GM12872 (cell line): Measurements from ENCODE around the gene TBPL1.

Experiments used
- TF ChIP-seq, protein P1 (sequence below): IDR thresholded peaks from 3 replicates; pipeline ENCODE4 v1.5.1; 2011; ENCODE audit warnings: low read depth, mild to moderate bottlenecking, low read length, moderate library complexity; ENCODE audit not compliant: insufficient read depth

The TBPL1 gene

DNA sequence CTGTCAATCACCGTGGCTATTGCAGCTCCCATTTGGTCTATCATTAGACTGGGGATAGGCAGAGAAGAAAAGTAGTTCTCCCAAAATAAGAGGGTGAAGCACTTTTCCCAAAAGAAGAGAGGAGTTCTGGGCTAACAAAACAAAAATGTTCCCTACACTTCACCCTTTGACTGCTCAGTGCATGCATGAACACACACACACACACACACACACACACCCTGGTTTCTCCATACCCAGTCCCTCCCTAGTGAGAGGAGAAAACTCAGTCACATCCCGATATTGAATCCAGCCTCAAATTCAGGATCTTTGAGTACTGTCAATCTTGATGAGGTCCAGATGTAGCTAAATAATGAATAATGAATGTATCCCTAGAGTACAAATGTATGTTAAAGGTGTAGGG, 4.6 kb upstream of the TBPL1 start:
- TF ChIP-seq, protein P1, sequence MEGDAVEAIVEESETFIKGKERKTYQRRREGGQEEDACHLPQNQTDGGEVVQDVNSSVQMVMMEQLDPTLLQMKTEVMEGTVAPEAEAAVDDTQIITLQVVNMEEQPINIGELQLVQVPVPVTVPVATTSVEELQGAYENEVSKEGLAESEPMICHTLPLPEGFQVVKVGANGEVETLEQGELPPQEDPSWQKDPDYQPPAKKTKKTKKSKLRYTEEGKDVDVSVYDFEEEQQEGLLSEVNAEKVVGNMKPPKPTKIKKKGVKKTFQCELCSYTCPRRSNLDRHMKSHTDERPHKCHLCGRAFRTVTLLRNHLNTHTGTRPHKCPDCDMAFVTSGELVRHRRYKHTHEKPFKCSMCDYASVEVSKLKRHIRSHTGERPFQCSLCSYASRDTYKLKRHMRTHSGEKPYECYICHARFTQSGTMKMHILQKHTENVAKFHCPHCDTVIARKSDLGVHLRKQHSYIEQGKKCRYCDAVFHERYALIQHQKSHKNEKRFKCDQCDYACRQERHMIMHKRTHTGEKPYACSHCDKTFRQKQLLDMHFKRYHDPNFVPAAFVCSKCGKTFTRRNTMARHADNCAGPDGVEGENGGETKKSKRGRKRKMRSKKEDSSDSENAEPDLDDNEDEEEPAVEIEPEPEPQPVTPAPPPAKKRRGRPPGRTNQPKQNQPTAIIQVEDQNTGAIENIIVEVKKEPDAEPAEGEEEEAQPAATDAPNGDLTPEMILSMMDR: no peak

DNA sequence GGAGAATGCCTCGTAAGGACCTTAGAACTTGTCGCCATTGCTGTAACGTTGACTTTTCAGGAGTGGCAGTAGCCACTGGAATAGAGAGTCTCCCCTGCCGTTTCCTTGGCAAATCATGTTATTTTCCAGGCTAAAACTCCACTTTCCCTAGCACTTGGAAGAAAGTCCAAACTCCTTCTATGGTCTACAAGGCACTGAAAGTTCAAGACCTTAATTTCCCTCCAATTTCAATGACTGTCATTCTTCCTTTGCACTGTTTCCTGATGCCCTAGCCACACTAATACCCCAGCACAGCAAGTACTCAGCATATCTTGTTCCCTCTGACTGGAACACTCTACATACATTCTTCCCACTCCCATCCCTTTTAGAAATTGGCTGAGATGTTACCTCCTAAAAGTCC, 1.8 kb upstream of the TBPL1 start:
- TF ChIP-seq, protein P1: no peak

DNA sequence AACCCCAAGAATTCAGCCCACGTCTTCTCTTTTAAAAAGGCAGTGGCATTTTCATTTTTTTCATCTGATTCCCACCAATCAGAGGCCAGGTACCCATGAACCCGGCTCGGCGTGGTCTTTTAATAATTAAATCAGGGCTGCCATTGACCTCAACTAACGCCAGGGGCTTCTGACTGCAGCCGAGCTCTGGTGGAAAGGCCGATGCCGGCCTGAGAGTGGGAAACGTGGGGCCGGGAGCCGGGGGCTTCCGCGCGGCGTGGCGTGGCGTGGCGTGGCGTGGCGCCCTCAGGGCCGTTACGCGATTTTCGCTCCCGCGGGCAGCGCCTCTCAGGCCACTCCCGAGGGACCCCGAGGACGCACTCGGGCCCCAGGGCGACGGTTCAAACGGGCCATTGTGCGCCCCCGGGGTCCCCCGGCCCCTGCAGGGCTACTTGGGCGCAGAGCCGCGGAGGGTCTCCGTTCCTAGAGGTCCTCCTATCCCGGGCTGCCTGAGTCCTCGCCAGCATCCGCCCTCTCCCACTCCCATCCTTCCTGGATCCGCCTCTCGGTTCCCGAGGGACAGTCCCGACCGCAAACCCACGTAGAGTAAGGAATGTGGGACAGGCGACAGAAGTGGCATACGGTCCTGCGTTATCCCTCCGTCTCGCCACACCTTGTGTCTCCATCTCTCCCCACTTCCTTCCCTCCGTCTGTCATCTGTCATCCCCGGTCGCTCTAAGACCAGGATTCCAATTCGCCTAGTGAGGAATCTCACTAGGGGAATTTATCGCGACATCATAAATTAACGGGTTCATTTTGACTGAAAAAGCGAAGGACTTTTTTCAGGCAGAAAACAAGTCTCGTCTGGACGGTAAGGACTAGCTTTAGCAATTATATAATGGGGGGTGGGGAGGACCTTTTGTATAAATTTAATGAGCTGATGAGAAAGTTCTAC, 876 bp upstream of the TBPL1 start:
- TF ChIP-seq, protein P1: peak; percentile 36; the same call in 2 of the 3 replicates

DNA sequence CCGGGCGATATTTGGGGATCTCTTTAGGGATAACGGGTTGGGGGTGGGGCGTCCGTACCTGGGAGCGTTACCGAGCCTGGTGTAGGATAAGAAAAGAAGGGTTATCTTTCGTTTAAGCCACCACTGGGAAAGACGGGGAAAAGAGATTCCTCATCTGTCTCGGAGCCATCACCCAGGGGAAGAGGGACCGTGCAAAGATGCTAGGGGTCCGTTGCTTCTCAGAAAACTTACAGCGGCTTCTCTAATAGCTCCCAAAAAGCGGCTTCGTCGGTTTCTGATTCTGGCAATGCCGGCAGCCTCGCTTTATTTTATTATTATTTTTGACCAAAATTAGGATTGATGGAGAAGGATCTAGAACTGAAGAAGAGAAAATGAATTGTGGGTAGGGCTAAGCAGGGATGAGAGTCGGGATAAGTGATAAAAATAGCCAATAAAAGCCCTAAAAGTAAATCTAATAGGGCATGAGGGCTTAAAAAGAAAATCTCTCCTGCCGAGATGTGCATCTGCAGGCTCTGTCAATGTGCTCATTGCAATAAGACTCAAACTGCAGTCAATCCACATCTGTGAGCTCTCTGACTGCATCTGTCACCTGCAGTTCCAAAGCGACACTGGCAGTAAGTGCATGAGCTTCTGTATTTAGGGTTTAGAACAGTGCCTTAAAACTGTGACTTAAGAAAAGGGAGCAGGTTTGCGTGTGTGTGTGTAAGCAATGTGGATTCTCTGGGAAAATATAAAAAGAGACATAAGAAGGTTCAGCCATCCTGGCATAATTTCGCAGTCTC, 801 bp downstream of the TBPL1 start:
- TF ChIP-seq, protein P1: no peak

DNA sequence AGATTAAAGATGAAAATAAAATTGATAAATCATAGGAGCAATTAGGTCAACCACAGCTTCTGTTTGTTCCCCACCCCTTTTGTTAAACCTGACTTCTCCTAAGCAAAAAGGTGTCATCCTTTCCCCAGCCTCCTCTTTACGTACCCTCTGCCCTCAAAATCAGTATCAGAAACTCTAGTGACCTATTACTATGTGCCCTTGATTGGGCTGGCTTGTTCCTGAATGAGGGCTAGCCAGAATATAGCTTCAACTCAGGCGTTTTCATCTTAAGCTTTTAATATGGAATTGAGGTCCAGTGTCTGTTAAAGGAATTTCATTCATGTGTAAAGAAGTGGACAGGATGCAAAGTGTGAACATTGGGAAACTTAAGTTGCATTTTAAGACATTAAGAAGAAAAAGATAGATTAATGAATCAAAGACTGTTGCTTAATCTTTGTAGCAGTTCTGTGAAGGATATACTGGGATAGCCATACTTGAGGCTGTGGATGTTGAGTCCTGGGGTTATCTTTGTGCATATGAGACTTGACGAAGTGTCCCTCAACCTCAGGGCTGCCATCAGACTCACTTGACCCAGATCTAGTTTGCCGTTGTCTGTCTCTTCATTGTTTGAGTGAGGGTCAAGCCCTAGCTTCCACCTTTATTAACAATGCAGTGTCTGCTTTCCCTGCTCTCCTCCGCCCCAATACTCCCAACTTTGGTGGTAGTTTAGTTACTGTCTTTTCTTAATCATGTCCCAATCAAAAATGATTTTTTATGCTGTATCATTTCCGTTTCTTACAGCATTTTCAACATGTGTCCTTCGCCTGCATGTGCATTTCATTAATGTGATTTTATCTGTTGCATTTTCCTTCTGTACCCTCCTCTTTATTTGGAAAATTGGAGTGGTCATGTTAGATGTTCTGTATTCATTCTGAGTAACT, 1.9 kb downstream of the TBPL1 start:
- TF ChIP-seq, protein P1: no peak

DNA sequence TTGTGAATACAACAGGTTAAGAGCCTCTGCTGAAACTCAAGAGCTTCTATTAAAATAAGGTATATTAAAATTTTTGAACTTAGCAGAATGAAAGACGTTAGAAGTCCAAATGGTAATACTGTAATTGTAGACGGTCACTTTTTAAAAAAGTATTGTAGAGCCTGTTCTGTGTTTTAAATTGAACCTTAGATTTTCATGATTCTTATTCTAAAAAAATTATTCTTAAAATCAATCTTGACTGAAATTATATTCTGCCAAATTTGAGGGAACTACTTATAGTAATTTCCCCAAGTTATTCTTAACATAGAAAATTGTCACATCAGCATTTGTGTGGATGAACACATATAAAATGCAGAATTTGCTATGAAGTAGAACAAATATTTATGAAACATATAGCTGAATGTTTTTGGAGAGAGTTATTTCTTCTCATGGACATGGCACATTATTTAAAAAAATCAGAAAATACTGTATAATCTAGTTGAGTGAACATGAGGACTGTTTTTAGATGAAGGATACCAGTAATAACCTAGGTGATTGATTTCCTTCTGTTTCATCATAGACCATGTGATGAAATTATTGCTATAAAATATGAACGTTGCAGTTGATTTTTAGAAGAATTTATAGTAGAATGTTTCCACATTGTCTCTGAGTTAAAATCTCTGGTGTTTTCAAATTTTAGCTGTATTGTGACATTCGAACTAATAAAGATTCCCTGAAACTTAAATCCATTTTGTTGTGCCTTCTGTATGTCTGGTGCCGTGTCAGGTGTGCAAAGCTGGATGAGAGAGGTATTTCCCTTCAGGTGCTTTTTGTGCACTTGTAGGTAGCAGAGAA, 2.8 kb downstream of the TBPL1 start:
- TF ChIP-seq, protein P1: no peak
